A549 treated with GW870086 at 1 μM for 4 hours (cell line): ENCODE results near the gene ST8SIA4. TPM values are rescaled to one million over a fixed set of nuclear protein-coding genes. Genes with fewer than 3 reads are reported as not detected.

Experiments used
- total RNA-seq: library from RNA; stranded (reverse); fragments of 200-300 nt; extraction: Qiagen RNA extraction; gene quantifications from 5 replicates; pipeline ENCODE4 v1.2.3, GENCODE V29; 2022; ENCODE audit warnings: low read depth

The ST8SIA4 gene, protein sequence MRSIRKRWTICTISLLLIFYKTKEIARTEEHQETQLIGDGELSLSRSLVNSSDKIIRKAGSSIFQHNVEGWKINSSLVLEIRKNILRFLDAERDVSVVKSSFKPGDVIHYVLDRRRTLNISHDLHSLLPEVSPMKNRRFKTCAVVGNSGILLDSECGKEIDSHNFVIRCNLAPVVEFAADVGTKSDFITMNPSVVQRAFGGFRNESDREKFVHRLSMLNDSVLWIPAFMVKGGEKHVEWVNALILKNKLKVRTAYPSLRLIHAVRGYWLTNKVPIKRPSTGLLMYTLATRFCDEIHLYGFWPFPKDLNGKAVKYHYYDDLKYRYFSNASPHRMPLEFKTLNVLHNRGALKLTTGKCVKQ
- total RNA-seq = 0.16 to 0.68 TPM (median 0.57 TPM) in 5 replicates

DNA sequence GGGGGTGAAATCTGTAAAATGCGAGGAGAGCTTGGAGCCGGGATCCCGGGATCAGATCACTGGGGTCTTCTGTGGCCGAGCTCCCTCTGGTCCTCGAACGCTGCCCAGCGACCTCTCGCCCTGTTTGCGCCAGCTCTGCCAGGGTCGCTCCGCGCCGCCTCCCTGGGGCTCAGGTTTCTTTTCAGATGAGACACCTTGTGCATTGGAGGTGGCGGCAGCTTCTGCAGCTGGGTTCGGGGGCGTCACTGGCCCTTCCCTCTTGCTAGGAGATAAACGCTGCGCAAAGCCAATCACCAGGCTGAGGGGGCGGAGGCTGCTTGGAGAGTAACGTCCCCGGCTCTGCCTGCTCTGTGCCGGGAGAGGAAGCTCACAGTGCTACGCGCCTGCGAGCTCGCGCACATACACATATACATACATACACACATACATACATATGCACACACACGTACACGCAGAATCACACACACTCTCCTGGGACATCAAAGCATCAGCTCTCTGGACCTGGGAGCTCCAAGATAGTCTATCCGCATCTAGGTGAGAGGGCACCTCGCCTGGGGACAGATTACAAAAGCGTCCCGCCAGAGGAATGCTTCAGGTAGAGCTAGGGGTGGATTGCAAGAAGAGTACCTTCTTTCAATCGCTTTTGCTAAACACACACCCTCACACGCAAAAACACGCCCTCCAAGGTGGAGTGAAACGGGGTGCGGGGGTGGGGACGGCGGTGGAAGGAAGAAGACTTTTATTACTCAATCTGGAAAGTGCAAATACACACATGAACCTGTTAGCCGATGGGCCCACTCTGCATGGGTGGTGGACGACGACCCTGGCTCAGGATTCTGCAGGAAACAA lies at the start of gene ST8SIA4:
Gene ST8SIA4, minus strand, starts transcription at position 244 of the 849 bp plus-strand sequence. CDS start 327 bp downstream, outside the sequence.

